Right renal cortex interstitium (tissue), 3 donors: ENCODE results near the gene KCNH1. TPM values are rescaled to one million over a fixed set of nuclear protein-coding genes. Genes with fewer than 3 reads are reported as not detected.

ENCODE experiments used
- DNase-seq, 3 donors: peaks; one replicate each; pipeline ENCODE4 v3.0.0-alpha.2; 2013; ENCODE audit warnings: low read depth in 3 of 3, low spot score in 2 of 3
- polyA plus RNA-seq, 3 donors: library from polyadenylated mRNA; unstranded; fragments of 120-200 nt; gene quantifications; one replicate each; pipeline ENCODE4 v1.2.1, GENCODE V29; 2013; ENCODE audit not compliant: insufficient read length in 3 of 3

The KCNH1 gene
- polyA plus RNA-seq, 3 donors = 0.16 to 0.39 (median 0.31) TPM

DNA sequence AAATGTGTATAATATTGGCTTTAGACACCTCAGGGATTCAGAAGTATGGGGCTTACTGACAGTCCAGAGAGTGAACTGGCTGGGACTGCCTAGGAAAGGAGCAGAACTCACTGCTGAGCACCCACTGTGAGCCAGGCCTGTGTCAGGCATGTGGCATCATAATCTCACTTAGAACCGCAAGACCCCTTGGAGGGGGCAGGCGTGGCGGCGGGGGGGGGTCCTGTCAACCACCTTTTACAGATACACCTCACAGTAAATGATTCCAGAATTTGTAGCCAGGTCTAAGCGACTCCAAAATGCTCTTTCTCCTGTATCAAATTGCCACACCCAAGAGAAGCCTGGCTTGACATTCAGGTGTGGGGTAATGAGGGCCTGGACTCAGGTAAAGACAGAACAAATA lies 235.5 kb downstream of the KCNH1 start:
- no peak for DNase-seq

GRCh38 chr1:210883821-210884220 lies 250.1 kb downstream of the KCNH1 start:
- DNase-seq = no peak

- no peak for DNase-seq
Observed at GRCh38 chr1:210882414-210883221, 251.3 kb downstream of the KCNH1 start.

DNA sequence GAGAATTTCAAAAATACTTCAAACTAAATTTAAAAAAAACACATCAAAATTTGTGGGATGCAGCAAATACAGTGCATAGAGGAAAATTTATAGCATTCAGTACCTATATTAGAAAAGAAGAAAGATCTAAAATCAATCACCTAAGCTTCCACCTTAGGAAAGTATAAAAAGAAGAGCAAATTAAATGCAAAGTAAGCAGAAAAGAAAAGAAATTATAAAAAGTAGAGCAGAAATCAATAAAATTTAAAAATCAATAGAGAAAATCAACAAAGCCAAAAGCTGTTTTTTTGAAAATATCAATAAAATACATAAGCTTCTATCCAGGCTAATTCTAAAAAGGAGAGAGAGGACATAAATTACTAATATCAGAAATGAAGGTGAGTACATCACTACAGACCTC lies 255.4 kb downstream of the KCNH1 start:
- no peak for DNase-seq

- DNase-seq = no peak
Observed at GRCh38 chr1:210876275-210876674, 257.7 kb downstream of the KCNH1 start.

- no peak for DNase-seq
Observed at GRCh38 chr1:210866532-210866931, 267.4 kb downstream of the KCNH1 start.

DNA sequence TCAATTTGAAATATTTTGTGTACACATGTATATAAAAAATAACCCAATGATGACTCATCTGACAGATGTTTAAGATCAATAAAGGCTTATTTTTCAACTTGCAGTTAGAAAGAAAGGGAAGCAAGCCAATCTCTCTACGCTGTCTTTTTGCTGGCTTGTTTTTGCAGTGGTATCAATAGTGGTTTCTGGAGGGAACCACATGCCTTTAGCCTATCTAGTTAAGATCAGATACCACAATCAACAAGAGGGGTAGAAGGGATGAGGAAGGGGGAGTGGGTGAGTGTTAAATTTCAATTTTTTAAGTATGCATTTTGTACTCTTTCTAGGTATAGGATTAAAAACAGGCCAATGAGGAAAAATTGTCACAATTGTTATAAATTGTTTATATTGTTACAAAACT lies 276.2 kb downstream of the KCNH1 start:
- no peak for DNase-seq

DNA sequence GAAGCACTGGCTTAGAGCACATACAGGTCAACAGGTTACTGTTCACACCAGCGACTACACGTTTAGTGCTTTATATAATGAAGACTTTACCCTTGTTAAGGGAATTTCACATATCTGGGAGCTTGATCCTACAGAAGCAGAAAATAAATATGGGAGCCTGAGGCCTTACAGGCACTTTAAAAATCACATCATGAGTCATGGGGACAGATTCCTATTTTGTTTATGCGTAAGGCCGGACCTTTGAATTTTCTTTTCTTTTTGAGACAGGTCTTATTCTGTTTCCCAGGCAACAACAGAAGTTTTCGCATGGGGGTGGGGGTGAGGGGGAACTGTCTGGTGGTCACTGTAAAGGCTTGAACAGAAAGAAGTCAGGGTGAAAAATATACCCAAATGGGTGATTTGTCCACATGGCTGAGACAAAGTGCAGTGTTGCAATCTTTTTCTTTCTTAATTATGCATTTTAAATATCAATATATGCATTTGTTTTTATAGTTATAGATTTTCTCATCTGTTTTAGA lies 276.7 kb downstream of the KCNH1 start:
- no peak for DNase-seq

- no peak for DNase-seq
Observed at GRCh38 chr1:210855440-210855839, 278.5 kb downstream of the KCNH1 start.

- no peak for DNase-seq
Observed at GRCh38 chr1:210853276-210853675, 280.7 kb downstream of the KCNH1 start.

DNA sequence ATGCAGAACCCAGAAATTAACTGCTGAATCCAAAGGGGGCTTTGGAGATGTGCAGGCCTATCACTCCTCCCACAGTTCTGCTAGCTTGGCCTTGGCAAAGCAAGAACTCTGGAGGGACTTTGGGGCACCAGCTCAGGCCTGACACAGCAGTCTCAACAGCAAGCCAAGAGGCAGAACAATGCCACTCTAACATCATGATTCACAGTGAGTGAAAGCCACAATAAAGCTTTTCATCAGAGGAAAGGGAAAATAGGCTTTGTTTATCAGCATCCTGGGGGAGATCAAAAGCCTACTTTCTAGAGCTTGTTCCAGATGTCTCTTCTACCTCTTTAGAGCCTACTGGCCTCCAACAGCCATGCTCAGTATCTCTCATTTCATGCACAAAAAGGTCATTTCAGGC lies 283.4 kb downstream of the KCNH1 start:
- DNase-seq = no peak

DNA sequence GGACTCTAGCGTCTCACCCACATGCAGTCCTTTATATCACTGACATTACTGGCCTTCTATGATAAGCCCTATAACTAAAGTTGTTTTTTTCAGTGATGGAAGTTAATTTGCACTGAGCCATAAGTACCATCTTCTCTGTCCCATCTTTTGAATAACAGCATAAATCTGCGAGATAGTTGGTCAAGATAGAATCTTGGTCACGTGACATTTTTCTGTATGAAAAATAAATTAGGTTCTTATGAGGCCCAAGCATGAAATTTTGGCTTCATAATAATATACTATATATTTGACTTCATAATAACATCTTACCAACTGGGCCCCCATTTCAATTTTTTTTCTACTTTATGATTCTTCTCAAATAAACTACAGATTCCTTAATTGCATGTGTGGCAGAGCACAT lies 285.5 kb downstream of the KCNH1 start:
- DNase-seq = no peak

DNA sequence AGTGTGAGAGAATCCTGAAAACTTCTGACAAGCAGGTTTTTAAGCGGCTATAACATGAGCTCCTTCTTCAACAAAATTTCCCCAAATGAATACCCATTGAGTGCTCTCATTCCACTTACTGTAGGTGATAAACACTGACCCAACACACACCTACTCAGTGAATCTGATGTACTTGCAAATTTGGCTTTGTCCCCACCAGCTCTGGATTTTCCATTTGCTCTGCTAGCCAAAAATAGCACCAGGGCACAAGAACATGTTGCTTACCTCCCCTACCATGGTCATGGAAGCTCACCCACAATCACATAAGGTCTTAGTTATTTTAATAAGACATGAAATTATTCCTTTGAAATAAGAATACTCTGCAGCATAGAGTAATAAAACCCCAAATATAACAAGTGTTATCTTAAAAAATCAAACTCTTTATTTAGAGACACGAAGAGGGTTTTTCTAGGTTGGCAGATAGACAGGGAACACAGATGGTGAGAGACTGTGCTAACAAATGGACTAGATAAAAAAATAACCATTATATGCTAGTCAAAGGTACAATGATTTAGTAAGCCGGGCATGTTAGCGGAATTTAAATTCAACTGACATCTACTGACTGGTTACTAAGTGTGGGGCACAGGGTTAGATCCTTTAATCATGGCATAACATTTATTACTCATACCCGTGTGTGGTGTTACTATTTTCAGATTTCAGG lies 291.9 kb downstream of the KCNH1 start:
- DNase-seq = no peak

- no peak for DNase-seq
Observed at GRCh38 chr1:210830034-210831028, 303.6 kb downstream of the KCNH1 start.

DNA sequence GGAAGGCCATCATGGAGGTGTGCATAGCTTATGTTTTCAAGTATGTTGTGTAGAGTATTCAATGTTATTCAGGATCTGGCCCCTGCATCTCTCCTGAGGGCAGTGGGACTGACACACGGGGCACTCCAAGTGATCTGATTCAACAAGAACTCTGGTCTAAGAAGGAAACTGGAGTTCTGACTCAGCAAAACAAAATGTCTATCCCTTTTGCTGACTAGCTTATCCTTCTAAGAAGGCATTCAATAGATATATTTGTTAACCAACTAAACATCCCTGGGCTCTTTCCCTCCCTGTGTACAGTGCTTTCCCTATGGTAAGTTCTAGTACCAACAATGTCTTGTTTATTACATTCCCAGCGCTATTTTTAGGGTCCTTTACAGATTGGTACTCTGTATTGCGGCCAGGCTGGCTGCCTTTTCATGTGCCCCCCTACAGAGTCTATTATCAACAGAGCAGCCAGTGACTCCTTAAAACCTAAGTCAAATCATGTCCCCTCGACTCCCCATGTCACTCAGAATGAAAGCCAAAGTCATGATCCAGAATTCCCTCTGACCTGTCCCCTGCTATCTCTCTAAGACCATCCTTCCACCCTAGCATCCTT lies 304.9 kb downstream of the KCNH1 start:
- DNase-seq = no peak

- DNase-seq = no peak
Observed at GRCh38 chr1:210827481-210827880, 306.5 kb downstream of the KCNH1 start.

- no peak for DNase-seq
Observed at GRCh38 chr1:210826686-210827085, 307.3 kb downstream of the KCNH1 start.

DNA sequence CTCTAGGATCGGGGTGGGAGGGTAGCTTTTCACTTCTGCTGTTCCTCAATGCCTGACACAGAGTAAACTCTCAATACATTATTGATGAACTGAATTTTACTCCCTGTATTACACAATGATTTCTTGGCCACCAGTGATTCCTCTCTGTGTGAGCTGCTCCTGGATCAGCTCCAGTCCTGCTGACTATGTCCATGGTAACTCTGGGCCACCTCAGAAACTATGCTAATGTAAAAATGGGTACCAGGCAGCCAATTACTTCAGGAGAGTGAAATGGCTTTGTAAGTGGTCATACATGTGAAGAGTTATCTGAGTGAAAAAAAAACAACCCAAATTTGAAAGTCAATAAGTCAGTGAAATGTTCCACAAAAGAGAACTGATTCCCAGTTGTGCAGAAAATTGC lies 311.0 kb downstream of the KCNH1 start:
- no peak for DNase-seq

- no peak for DNase-seq
Observed at GRCh38 chr1:210822241-210822640, 311.7 kb downstream of the KCNH1 start.

GRCh38 chr1:210821615-210822014 lies 312.3 kb downstream of the KCNH1 start:
- no peak for DNase-seq
